Measurements from ENCODE around the gene GBGT1. TPM values are rescaled to one million over a fixed set of nuclear protein-coding genes. Genes with fewer than 3 reads are reported as not detected.

Gene GBGT1
- total and polyA plus RNA-seq, 2 of the 4 experiments (the other 2 are of a cell fraction), result 1.8 to 3.2 TPM

GRCh38 chr9:133147412-133148198 lies 16.1 kb downstream of the GBGT1 start:
- H4K91ac ChIP-seq (ENCODE audit: insufficient read depth, low read depth, low read length), result no peak overlapping the region
- POLR2A ChIA-PET (ENCODE audit: unreplicated experiment), result no interaction called here
- H3K79me1 ChIP-seq (ENCODE audit: low read depth in 1 of 2, low read length in 2 of 2), result peaks cover 10 to 53% of the 10 kb centered on the region in 2 experiments
- H3K27ac ChIP-seq (ENCODE audit: insufficient read depth, low read length), result no peak overlapping the region
- H3K9me1 ChIP-seq (ENCODE audit: insufficient read depth, low read length), result no peaks in the 10 kb centered on the region
- 0 out of 2 replicates have a peak overlapping the region, but pooled peaks have one; percentile 13 for H3K14ac ChIP-seq (replicated peaks; ENCODE audit: low read depth, low read length)
- no CpG with 5 or more reads among the region's 14 CpGs for WGBS, 2 experiments (ENCODE audit: extremely low coverage in 2 of 2, insufficient read length in 1 of 2)
- no peak overlapping the region for H2BK120ac ChIP-seq (ENCODE audit: low read depth, low read length)
- peak; percentile 32 for DNase-seq
- H3K9me3 ChIP-seq (ENCODE audit: control insufficient read depth, insufficient read depth, low read length), result no peaks in the 10 kb centered on the region
- BruUV-seq (replicated peaks), result no TSS peak
- peak overlapping the region; percentile 58; the same call in 1 of the 2 replicates for H2AK5ac ChIP-seq (ENCODE audit: low read depth, low read length)
- in situ Hi-C loops (cut with MboI; ENCODE audit: low sequenced_read_pairs), result loop anchor here (5.0 kb wide), 1 partner anchor 40 kb away; no protein-coding TSS in a partner anchor
- H3K4ac ChIP-seq (ENCODE audit: low read depth, low read length), result peak overlapping the region; percentile 36; the same call in 1 of the 2 replicates
- H3K4me2 ChIP-seq (ENCODE audit: low read depth, low read length), result peak overlapping the region; percentile 96
- peak overlapping the region; percentile 95 for H2AK9ac ChIP-seq (replicated peaks; ENCODE audit: low read depth, low read length, poor library complexity)
- H3K4me1 ChIP-seq (ENCODE audit: control insufficient read depth, insufficient read depth, low read length), result peaks cover 17% of the 10 kb centered on the region
- dilution Hi-C loops (cut with HindIII; ENCODE audit: low sequenced_read_pairs, unreplicated experiment), result no loop called here
- H2AFZ ChIP-seq (replicated peaks; ENCODE audit: low read length, poor library complexity), result peak overlapping the region; percentile 71
- H3K4me3 ChIP-seq (ENCODE audit: insufficient read depth, low read depth, low read length), result peak overlapping the region; percentile 74
- peak; percentile 24; the same call in 1 of the 2 replicates for ATAC-seq (ENCODE audit: low read depth)
- peak overlapping the region; percentile 50; the same call in 1 of the 2 replicates for H4K5ac ChIP-seq (ENCODE audit: low read depth, low read length)
- peak overlapping the region; percentile 86 for H3K9ac ChIP-seq (ENCODE audit: low read depth, low read length)
- H3K27me3 ChIP-seq (ENCODE audit: control insufficient read depth, insufficient read depth, low read length), result no peaks in the 10 kb centered on the region
- H4K8ac ChIP-seq (ENCODE audit: low read depth in 2 of 2, low read length in 2 of 2), result peak overlapping the region; percentile 75 to 94; a peak in 2 of 4 replicates
- intact Hi-C loops (cut with micrococcal nuclease), result loop anchor here (1.0 kb wide), 2 partner anchors 106 to 170 kb away; no protein-coding TSS in a partner anchor
- CTCF ChIA-PET, result interaction anchor here (0.8 to 1.7 kb wide), 7 partner anchors 12 to 126 kb away, joined by 3 to 4 read pairs (median 3); no protein-coding TSS in a partner anchor
- H3K23ac ChIP-seq (ENCODE audit: low read depth, low read length), result peak overlapping the region; percentile 73; the same call in 1 of the 2 replicates
- no peak overlapping the region for H3K56ac ChIP-seq (ENCODE audit: extremely low read depth, insufficient read depth, low read length)
- no peak overlapping the region for H2BK15ac ChIP-seq (ENCODE audit: low read depth, low read length)
- no peaks in the 10 kb centered on the region for H3K36me3 ChIP-seq (ENCODE audit: control insufficient read depth, insufficient read depth, low read length)
- H4K20me1 ChIP-seq (ENCODE audit: insufficient read depth, low read length), result peaks cover 51% of the 10 kb centered on the region
- H3K18ac ChIP-seq (ENCODE audit: low read depth, low read length), result no peak overlapping the region
- no peak for TF ChIP-seq RFX5 (IDR thresholded peaks at IDR 0.05; ENCODE audit: low read depth, low read length)
- no peak for TF ChIP-seq ELK1 (IDR thresholded peaks at IDR 0.05; ENCODE audit: borderline replicate concordance, low read depth, low read length)
- no peak for TF ChIP-seq USF2 (IDR thresholded peaks at IDR 0.05; ENCODE audit: low read depth, low read length)
- TF ChIP-seq BHLHE40 (IDR thresholded peaks at IDR 0.05; ENCODE audit: low read depth, low read length), result no peak
- no peak for TF ChIP-seq CHD1 (IDR thresholded peaks at IDR 0.05; ENCODE audit: low read depth, low read length)
- no peak for TF ChIP-seq CEBPB (IDR thresholded peaks at IDR 0.05; ENCODE audit: low read depth, low read length)
- TF ChIP-seq SMC3 (IDR thresholded peaks at IDR 0.05; ENCODE audit: low read depth, low read length), result peak; percentile 77
- TF ChIP-seq CTCF (conservative IDR thresholded peaks at IDR 0.05; ENCODE audit: low read depth, low read length), result peak; percentile 87
- peak; percentile 79 for TF ChIP-seq RAD21 (IDR thresholded peaks at IDR 0.05; ENCODE audit: low read length)
- no peak for TF ChIP-seq MAFK (IDR thresholded peaks at IDR 0.05; ENCODE audit: low read depth, low read length)
- H2BK20ac ChIP-seq (ENCODE audit: low read depth, low read length), result no peak overlapping the region
- H2BK5ac ChIP-seq (ENCODE audit: low read depth, low read length, poor library complexity, severe bottlenecking), result no peak overlapping the region
